ENCODE data around the gene BEND5. TPM values are rescaled to one million over a fixed set of nuclear protein-coding genes. Genes with fewer than 3 reads are reported as not detected.

BEND5 gene
- total and polyA plus RNA-seq, 2 of the 4 experiments (the other 2 are of a cell fraction): 1.1 to 1.3 TPM

GRCh38 chr1:48760857-48761256 is 15.8 kb downstream of the BEND5 start:
- CTCF ChIA-PET: no interaction called here

More at GRCh38 chr1:48760857-48761256, 15.8 kb downstream of the BEND5 start:
- peaks cover 2% of the 10 kb centered on the region; the same call in 1 of the 2 replicates for H3K36me3 ChIP-seq (ENCODE audit: control insufficient read depth, insufficient read depth, low read length)
- H2BK20ac ChIP-seq (ENCODE audit: low read depth, low read length): no peak overlapping the region
- no peak overlapping the region for H3K4me2 ChIP-seq (ENCODE audit: low read depth, low read length)
- H2AFZ ChIP-seq (replicated peaks; ENCODE audit: low read length, poor library complexity): no peak overlapping the region
- H3K27me3 ChIP-seq (ENCODE audit: control insufficient read depth, insufficient read depth, low read length): no peaks in the 10 kb centered on the region
- H4K91ac ChIP-seq (ENCODE audit: insufficient read depth, low read depth, low read length): no peak overlapping the region
- no peak for ATAC-seq (ENCODE audit: low read depth)
- no peak for TF ChIP-seq USF2 (IDR thresholded peaks at IDR 0.05; ENCODE audit: low read depth, low read length)
- no peak for TF ChIP-seq CEBPB (IDR thresholded peaks at IDR 0.05; ENCODE audit: low read depth, low read length)
- TF ChIP-seq ELK1 (IDR thresholded peaks at IDR 0.05; ENCODE audit: borderline replicate concordance, low read depth, low read length): no peak
- TF ChIP-seq FOS (IDR thresholded peaks at IDR 0.05; ENCODE audit: low read depth, low read length): no peak
- no peak for TF ChIP-seq MXI1 (IDR thresholded peaks at IDR 0.05; ENCODE audit: borderline replicate concordance, low read depth, low read length)
- no peak for TF ChIP-seq MAFK (IDR thresholded peaks at IDR 0.05; ENCODE audit: low read depth, low read length)
- TF ChIP-seq RAD21 (IDR thresholded peaks at IDR 0.05; ENCODE audit: low read length): no peak
- no peak for TF ChIP-seq MAZ (IDR thresholded peaks at IDR 0.05; ENCODE audit: borderline replicate concordance, low read depth, low read length)
- no peak for TF ChIP-seq CHD1 (IDR thresholded peaks at IDR 0.05; ENCODE audit: low read depth, low read length)
- no peak for TF ChIP-seq CTCF (conservative IDR thresholded peaks at IDR 0.05; ENCODE audit: low read depth, low read length)
- no peak for TF ChIP-seq POLR2A (IDR thresholded peaks at IDR 0.05; ENCODE audit: low read depth, low read length)
- TF ChIP-seq SMC3 (IDR thresholded peaks at IDR 0.05; ENCODE audit: low read depth, low read length): no peak
- TF ChIP-seq RFX5 (IDR thresholded peaks at IDR 0.05; ENCODE audit: low read depth, low read length): no peak
- TF ChIP-seq BHLHE40 (IDR thresholded peaks at IDR 0.05; ENCODE audit: low read depth, low read length): no peak
- TF ChIP-seq RCOR1 (IDR thresholded peaks at IDR 0.05; ENCODE audit: insufficient replicate concordance, low read length): no peak
- TF ChIP-seq NFE2L2 (IDR thresholded peaks at IDR 0.05; ENCODE audit: low read depth, low read length): no peak
- H4K20me1 ChIP-seq (ENCODE audit: insufficient read depth, low read length): no peaks in the 10 kb centered on the region
- H3K23ac ChIP-seq (ENCODE audit: low read depth, low read length): no peak overlapping the region
- H3K9me1 ChIP-seq (ENCODE audit: insufficient read depth, low read length): no peaks in the 10 kb centered on the region
- no peak overlapping the region for H2BK5ac ChIP-seq (ENCODE audit: low read depth, low read length, poor library complexity, severe bottlenecking)
- no TSS peak for BruUV-seq (replicated peaks)
- H3K79me1 ChIP-seq (ENCODE audit: low read depth in 1 of 2, low read length in 2 of 2): no peaks in the 10 kb centered on the region
- H2AK9ac ChIP-seq (replicated peaks; ENCODE audit: low read depth, low read length, poor library complexity): no peak overlapping the region
- no peak overlapping the region for H2BK15ac ChIP-seq (ENCODE audit: low read depth, low read length)
- H2AK5ac ChIP-seq (ENCODE audit: low read depth, low read length): no peak overlapping the region
- intact Hi-C loops (cut with micrococcal nuclease): no loop called here
- dilution Hi-C loops (cut with HindIII; ENCODE audit: low sequenced_read_pairs, unreplicated experiment): no loop called here
- no peak overlapping the region for H3K27ac ChIP-seq (ENCODE audit: insufficient read depth, low read length)
- H4K8ac ChIP-seq (ENCODE audit: low read depth in 2 of 2, low read length in 2 of 2): no peak overlapping the region
- peaks cover 2% of the 10 kb centered on the region; the same call in 1 of the 2 replicates for H3K4me1 ChIP-seq (ENCODE audit: control insufficient read depth, insufficient read depth, low read length)
- POLR2A ChIA-PET (ENCODE audit: unreplicated experiment): no interaction called here
- H3K14ac ChIP-seq (replicated peaks; ENCODE audit: low read depth, low read length): no peak overlapping the region
- no peak overlapping the region for H3K4ac ChIP-seq (ENCODE audit: low read depth, low read length)
- H3K56ac ChIP-seq (ENCODE audit: extremely low read depth, insufficient read depth, low read length): no peak overlapping the region
- no peaks in the 10 kb centered on the region for H3K9me3 ChIP-seq (ENCODE audit: control insufficient read depth, insufficient read depth, low read length)
- no peak for DNase-seq
- H3K18ac ChIP-seq (ENCODE audit: low read depth, low read length): no peak overlapping the region
- H3K4me3 ChIP-seq (ENCODE audit: insufficient read depth, low read depth, low read length): no peak overlapping the region
- 92% methylated on average over 2 of the region's 7 CpGs; no CpG with 5 or more reads in 1 of the 2 experiments for WGBS, 2 experiments (ENCODE audit: extremely low coverage in 2 of 2, insufficient read length in 1 of 2)
- H3K9ac ChIP-seq (ENCODE audit: low read depth, low read length): no peak overlapping the region
- H2BK120ac ChIP-seq (ENCODE audit: low read depth, low read length): no peak overlapping the region
- no peak overlapping the region for H4K5ac ChIP-seq (ENCODE audit: low read depth, low read length)
- in situ Hi-C loops (cut with MboI; ENCODE audit: low sequenced_read_pairs): no loop called here
